ENCODE data around the gene PNMA8A. TPM values are rescaled to one million over a fixed set of nuclear protein-coding genes. Genes with fewer than 3 reads are reported as not detected.

PNMA8A gene
- total and polyA plus RNA-seq, 2 of the 8 experiments (the other 6 are each of a cell fraction or from before 2014, with no cell fraction given) = 10.0 to 22.8 TPM

- Histone ChIP-seq H3K79me2 (ENCODE audit: control insufficient read depth in 1 of 2, insufficient read depth in 2 of 2, low read length in 2 of 2) (no peaks in the 10 kb centered on the region), H3K27ac (ENCODE audit: low read depth, low read length) (no peak overlapping the region), H3K56ac (replicated peaks; ENCODE audit: insufficient read length, low read depth, low read length) (no peak overlapping the region), H3K9me3 (ENCODE audit: insufficient read depth in 2 of 2, low read depth in 1 of 2, low read length in 1 of 2) (no peaks in the 10 kb centered on the region), H3K4ac (replicated peaks; ENCODE audit: insufficient read length, low read depth, low read length) (no peak overlapping the region), H4K20me1 (replicated peaks in 1 of 2; ENCODE audit: control insufficient read depth in 1 of 2, insufficient read depth in 2 of 2, low read length in 2 of 2) (no peaks in the 10 kb centered on the region), H3K79me1 (ENCODE audit: low read depth, low read length) (no peaks in the 10 kb centered on the region), H3K23ac (ENCODE audit: insufficient read length) (no peak overlapping the region), H2BK120ac (replicated peaks; ENCODE audit: low read depth, low read length) (no peak overlapping the region), H2BK20ac (ENCODE audit: low read length) (no peak overlapping the region), H3K36me3 (ENCODE audit: control insufficient read depth in 2 of 4, insufficient read depth in 4 of 4, low read length in 3 of 4) (no peaks in the 10 kb centered on the region), H3K23me2 (ENCODE audit: low read depth, low read length) (no peaks in the 10 kb centered on the region; the same call in 1 of the 2 replicates), H3K18ac (ENCODE audit: extremely low read depth, low read length) (no peak overlapping the region), H3K14ac (ENCODE audit: insufficient read length) (no peak overlapping the region), H4K5ac (ENCODE audit: insufficient read length, low read depth, low read length) (no peak overlapping the region), H4K91ac (replicated peaks; ENCODE audit: insufficient read length, low read length) (no peak overlapping the region), H4K8ac (ENCODE audit: extremely low read depth, insufficient read depth, low read length) (no peak overlapping the region), H2BK12ac (ENCODE audit: low read depth, low read length) (no peak overlapping the region), H2BK15ac (ENCODE audit: low read length) (no peak overlapping the region), H3K4me2 (ENCODE audit: insufficient read depth in 1 of 2, low read depth in 2 of 2, low read length in 2 of 2) (no peak overlapping the region), H3K4me3 (ENCODE audit: extremely low read depth in 1 of 4, insufficient read depth in 2 of 4, low read depth in 3 of 4, low read length in 4 of 4) (no peak overlapping the region), H3K27me3 (replicated peaks in 1 of 4; ENCODE audit: control insufficient read depth in 3 of 4, extremely low read depth in 1 of 4, insufficient read depth in 3 of 4, low read length in 3 of 4) (no peaks in the 10 kb centered on the region), H2AK5ac (ENCODE audit: low read depth, low read length) (no peak overlapping the region), H2BK5ac (ENCODE audit: low read depth, low read length) (no peak overlapping the region), H3K9ac (replicated peaks in 1 of 4; ENCODE audit: extremely low read depth in 1 of 4, low read depth in 3 of 4, low read length in 3 of 4) (no peak overlapping the region), H3K4me1 (replicated peaks in 1 of 4; ENCODE audit: control insufficient read depth in 3 of 4, insufficient read depth in 4 of 4, low read length in 3 of 4) (no peaks in the 10 kb centered on the region), H2AFZ (ENCODE audit: low read length) (no peak overlapping the region)
- CTCF ChIA-PET (ENCODE audit: partially characterized antibody) = interaction anchor here (0.9 to 2.2 kb wide), 10 partner anchors 12 to 258 kb away, joined by 3 to 10 read pairs (median 4); partner anchors contain the start of gene PNMA8B
- 93% methylated on average over 2 of the region's 2 CpGs; no CpG with 5 or more reads in 1 of the 2 experiments for WGBS, 2 experiments (ENCODE audit: extremely low coverage in 1 of 2, insufficient coverage in 1 of 2, insufficient read length in 1 of 2, insufficient replicate concordance in 2 of 2, low coverage in 1 of 2, low lambda C conversion rate in 2 of 2, missing lambda C conversion rate in 1 of 2)
- DNase-seq (ENCODE audit: low read depth in 1 of 2, low spot score in 2 of 2) = no peak
- no peak for FAIRE-seq
- POLR2A ChIA-PET (ENCODE audit: partially characterized antibody) = no interaction called here
- TF ChIP-seq SAP30 (IDR thresholded peaks at IDR 0.05; ENCODE audit: insufficient read depth, insufficient replicate concordance, low read length) (no peak), KDM5A (IDR thresholded peaks at IDR 0.05; ENCODE audit: low read length) (no peak), POU5F1 (IDR thresholded peaks at IDR 0.05; ENCODE audit: low read depth, low read length) (no peak), ATF3 (IDR thresholded peaks at IDR 0.05; ENCODE audit: insufficient read depth, low read depth, low read length) (no peak), MAFK (IDR thresholded peaks at IDR 0.05; ENCODE audit: low read depth, low read length) (no peak), PHF8 (conservative IDR thresholded peaks at IDR 0.05; ENCODE audit: low read depth, low read length) (no peak), NANOG (IDR thresholded peaks at IDR 0.05; ENCODE audit: insufficient read depth, low read depth, low read length, poor library complexity, severe bottlenecking) (no peak), HDAC6 (IDR thresholded peaks at IDR 0.05; ENCODE audit: low read depth, low read length) (no peak), SP4 (IDR thresholded peaks at IDR 0.05; ENCODE audit: low read length) (no peak), ASH2L (IDR thresholded peaks at IDR 0.05; ENCODE audit: low read length) (no peak), KDM4A (IDR thresholded peaks at IDR 0.05; ENCODE audit: low read depth, low read length, severe bottlenecking) (no peak), BACH1 (IDR thresholded peaks at IDR 0.05; ENCODE audit: low read length) (no peak), EP300 (IDR thresholded peaks at IDR 0.05; ENCODE audit: borderline replicate concordance in 1 of 2, low read depth in 2 of 2, low read length in 2 of 2) (no peak), JUND (IDR thresholded peaks at IDR 0.05; ENCODE audit: low read length) (no peak)
These were observed 36.8 kb upstream of the PNMA8A start for GRCh38 chr19:46508206-46508605.

Data from H1 (cell line).